Measurements from ENCODE around the gene MYO1C.

DNA sequence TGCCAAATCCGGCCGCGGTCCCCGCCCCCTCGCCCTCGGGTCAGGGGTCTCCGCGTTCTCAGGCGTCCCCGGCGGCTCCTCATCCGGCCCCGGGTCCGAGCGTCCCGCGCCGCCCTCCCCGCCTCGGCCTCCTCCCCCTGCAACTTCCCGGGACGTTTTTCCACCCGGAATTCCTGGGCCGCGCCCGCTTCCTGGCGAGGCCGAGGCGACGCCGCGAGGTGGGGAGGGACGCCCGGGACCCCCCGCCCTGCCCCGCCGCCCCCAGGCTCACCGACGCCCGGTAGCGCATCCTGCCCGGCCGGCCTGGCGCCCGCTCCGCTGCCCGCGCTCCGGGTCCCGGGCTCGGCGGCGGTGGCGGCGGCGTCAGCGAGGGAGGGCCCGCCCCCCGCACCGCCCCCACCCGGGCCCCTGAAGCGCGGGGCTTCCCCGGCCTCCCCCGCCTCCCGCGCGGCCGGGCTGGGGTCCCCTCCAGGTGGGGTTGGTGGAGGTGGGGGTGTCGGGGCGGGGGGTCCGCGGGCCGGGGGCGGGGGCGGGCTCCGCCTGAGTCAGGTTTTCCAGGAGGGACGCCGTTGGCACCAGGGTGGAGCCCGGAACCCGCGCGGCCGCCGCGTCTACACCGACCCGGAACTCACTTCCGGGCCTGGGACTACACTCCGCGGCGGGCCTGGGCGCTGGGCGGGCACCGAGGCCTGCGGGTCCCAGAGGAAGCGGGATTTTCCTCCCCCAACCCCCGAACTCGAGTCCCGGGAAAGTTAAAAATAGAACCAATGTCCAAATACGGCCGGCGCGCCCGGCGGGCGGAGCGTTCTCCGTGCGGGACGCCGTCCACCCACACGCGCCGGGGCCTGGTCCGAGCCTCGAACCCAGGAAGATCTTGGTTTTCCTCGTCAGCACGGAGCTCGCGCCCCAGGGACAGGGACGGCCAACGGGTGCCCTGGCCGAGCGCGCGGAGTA, 6.8 kb downstream of the MYO1C start:
- TF ChIP-seq, protein P1, sequence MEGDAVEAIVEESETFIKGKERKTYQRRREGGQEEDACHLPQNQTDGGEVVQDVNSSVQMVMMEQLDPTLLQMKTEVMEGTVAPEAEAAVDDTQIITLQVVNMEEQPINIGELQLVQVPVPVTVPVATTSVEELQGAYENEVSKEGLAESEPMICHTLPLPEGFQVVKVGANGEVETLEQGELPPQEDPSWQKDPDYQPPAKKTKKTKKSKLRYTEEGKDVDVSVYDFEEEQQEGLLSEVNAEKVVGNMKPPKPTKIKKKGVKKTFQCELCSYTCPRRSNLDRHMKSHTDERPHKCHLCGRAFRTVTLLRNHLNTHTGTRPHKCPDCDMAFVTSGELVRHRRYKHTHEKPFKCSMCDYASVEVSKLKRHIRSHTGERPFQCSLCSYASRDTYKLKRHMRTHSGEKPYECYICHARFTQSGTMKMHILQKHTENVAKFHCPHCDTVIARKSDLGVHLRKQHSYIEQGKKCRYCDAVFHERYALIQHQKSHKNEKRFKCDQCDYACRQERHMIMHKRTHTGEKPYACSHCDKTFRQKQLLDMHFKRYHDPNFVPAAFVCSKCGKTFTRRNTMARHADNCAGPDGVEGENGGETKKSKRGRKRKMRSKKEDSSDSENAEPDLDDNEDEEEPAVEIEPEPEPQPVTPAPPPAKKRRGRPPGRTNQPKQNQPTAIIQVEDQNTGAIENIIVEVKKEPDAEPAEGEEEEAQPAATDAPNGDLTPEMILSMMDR (conservative IDR thresholded peaks at IDR 0.05 in 1 of 2, IDR thresholded peaks at IDR 0.05 in 1 of 2; ENCODE audit: low read depth in 1 of 2, low read length in 2 of 2), result no peak
- TF ChIP-seq EZH2 (IDR thresholded peaks at IDR 0.05; ENCODE audit: low read length, missing control alignments), result no peak
